Dermis blood vessel endothelial cell (primary cell): ENCODE results near the gene PTPRC. TPM values are rescaled to one million over a fixed set of nuclear protein-coding genes. Genes with fewer than 3 reads are reported as not detected.
A peak's percentile ranks its signal among the peaks of the same experiment; 100 is the strongest.

Source experiments
- DNase-seq: peaks from one replicate; pipeline ENCODE4 v3.0.0; 2010
- total RNA-seq: library from RNA; depleted of rRNA; stranded (reverse); fragments of >200 nt; gene quantifications from 2 replicates; pipeline ENCODE4 v1.2.3, GENCODE V29; 2014

The PTPRC gene
- total RNA-seq, 1 donor from 2014 or later: not detected

DNA sequence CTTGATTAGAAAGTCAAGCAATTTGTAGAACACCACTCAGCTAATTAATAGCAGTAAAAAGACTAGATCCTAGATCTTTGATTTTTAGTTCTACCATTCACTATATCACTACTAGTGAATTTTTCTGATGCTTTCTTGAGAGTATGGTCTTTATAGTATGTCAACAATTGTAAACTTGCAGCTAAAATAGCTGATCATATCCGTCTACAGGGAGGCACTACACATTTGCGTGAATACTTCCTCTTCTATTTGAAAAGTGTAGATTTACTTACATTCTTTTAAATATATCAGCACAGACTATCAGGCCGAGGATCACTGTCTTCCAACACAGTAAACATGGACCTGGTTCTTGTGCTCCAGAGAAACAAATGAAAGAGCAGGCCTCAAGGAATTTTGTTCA is 18.6 kb upstream of the PTPRC start:
- DNase-seq: no peak

DNA sequence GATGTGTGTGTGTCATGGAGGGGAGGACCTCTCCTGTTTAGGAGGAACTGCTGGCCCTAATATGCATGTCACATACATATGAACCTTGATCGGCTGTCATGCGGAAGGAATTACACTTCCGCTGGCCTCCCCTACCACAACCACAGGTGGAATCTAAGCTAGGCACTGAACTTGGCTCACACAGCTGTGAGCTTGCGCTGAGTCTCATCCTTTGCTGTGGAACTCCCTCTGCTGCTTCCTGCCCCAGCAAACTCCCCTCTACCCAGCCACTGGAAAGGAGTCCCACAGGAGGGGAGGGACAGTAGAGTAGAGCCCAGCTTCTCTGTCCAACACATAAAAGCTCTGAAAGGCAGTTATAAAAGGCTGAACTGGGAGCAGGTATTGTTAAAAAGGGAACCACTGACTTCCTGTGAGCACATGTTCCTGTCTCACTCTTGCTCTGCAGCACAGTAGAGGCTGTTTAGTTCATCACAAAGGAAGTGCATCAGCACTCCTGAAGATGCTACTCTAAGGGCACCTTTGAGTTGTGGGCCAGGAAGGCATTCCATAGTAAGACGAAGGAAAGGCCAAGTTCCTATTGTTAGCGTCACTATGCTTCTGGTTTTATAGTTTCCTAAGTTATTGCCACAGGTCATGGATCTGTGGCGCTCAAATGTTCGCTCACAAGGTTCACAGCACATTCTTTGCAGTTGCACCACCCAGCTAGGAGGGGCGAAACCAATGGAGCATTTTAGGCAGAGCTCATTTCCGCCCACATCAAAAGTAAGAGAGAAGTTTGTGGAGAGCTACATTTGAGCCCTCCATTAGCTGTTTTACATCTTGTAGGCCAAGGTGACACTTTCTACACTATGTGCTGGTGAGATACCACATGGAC is 17.7 kb upstream of the PTPRC start:
- no peak for DNase-seq

GRCh38 chr1:198622001-198622400 is 16.8 kb upstream of the PTPRC start:
- no peak for DNase-seq

DNA sequence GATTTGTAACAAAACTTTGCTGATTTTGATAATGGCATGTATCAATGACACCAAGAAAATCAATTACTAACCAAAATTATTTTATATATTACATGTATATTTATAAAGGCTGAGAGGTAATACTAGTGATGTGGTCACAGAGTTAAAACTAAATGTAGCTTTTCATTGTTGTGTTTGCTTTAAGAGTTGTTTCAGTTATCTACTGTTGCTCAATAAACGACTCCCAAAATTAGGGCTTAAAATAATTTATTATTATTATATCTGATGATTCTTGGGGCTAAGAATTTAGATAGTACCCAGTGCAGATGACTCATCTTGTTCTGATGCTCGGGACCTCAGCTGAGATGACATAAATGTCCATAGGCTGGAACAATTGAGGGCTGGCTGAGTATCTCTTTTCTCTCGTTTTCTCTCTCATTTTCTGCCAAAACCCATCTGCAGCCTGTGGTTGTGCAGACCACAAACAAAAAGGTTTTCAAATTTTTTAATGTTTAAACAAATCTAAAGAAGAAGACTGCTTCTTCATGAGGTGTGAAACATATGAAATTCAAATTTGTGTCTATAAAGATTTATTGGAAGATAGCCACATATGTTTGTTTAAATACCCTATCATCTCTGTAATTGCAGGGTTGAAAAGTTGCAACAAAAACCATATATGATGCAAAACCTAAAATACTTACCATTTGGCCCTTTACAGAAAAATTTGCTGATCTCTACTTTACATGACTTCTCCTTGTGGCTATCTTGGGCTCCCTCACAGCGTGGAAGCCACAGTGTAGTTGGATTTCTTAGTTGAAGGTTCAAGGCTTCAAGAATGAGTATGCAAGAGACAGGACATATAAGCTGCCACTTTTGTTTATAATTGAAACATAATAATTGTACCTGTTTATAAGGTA is 14.8 kb upstream of the PTPRC start:
- DNase-seq: no peak

GRCh38 chr1:198624648-198624980 is 14.2 kb upstream of the PTPRC start:
- DNase-seq: no peak

- DNase-seq: no peak
These were observed 11.3 kb upstream of the PTPRC start for GRCh38 chr1:198627436-198628066.

DNA sequence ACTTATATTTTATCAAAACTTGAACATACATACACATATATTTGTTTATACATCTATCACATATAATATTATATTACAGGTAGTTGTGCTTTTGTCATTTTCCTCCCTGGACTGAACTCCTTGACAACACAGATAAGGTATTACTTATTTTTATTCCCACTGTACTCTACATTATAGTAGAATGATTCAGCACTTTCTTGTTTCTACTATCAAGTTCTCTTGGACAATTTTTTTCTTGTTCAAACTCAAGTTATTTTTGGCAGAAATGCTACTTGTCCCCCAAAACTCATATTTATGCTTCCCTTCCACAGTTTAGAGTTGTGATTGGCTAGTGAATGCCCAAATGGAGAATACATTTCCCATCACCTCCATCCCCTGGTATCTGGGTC is 10.8 kb upstream of the PTPRC start:
- DNase-seq: no peak

DNA sequence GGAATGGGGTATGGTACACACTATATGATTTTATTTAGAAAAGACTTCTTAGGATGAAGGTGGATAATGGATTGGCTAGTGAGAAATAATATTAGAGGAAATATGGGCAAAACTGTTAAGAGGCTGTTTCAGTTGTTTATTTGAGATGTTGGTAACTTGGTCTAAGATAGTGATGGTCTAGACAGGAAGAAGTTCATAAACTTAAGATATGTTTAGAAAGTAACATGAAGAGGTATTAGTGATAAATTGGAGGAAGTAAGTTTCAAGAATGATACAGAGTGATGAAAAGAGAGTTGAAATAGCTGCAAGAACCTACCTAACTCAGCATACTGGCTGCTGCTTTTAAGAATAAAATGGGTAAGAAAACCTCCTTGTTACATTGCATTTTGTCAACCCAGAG is 9.2 kb upstream of the PTPRC start:
- DNase-seq: no peak

- DNase-seq: no peak
These were observed 8.0 kb upstream of the PTPRC start for GRCh38 chr1:198630863-198631262.

DNA sequence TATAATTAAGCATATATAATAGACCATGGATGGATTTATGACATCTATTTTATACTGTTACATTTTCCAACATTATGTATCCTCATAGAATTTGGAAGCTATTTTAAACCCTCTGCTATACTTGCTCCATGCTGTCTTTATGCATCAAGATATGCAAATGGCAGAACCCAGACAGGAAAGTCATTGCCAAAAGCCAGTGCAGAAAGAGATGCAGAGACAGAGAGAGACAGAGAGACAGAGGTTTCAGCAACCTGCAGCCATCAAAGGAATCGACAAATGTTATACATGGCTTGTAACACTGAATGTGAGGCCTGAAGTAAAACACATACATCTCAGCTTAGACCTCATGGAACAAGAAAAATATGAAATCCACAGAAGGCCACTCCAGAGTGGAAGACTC is 7.5 kb upstream of the PTPRC start:
- no peak for DNase-seq

GRCh38 chr1:198632007-198632406 is 6.8 kb upstream of the PTPRC start:
- DNase-seq: no peak

GRCh38 chr1:198633675-198634121 is 5.1 kb upstream of the PTPRC start:
- no peak for DNase-seq

DNA sequence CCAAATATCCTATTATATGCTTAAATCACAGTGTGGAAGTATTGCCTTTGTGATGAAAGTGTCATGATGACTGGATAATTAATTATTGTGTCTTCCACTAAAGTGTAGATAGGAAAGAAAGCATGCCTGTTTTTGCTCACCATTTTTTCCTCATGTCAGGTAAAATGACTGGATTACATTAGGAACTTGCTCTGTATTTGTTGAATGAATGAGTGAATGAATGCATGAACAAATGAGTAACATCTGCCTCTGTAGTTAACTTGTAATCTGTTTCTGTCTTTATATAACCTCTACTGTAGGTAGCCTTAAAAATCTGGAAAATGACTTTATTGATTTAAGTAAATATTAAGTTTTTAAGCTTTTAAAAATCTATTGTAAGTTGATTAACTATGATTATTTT is 2.9 kb upstream of the PTPRC start:
- no peak for DNase-seq

GRCh38 chr1:198636391-198636790 is 2.4 kb upstream of the PTPRC start:
- DNase-seq: no peak

GRCh38 chr1:198637157-198637556 is 1.7 kb upstream of the PTPRC start:
- DNase-seq: no peak

DNA sequence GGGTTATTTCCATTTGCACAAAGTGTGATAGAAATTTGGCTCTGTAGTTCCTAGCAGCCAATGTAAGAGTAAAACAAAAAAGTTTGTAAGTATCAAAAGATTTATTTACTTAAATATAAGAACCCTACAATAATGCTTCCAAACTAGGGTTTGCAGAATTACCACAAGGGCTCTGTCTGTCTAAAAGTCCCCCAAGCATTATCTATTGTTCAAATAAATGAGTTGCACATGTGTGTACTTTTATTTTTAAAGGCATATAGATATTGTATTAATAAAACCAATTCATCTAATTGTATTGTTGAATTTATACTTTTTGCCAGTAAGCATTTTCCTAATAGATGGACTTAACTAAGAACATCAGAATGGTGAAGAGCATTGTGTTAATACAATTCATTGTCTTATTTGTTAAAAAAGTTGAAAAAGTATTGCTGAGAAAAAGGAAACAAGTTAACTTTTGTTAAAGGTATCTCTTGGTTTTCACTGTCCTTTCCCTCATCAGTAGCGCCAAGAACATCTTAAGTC is 863 bp upstream of the PTPRC start:
- no peak for DNase-seq

DNA sequence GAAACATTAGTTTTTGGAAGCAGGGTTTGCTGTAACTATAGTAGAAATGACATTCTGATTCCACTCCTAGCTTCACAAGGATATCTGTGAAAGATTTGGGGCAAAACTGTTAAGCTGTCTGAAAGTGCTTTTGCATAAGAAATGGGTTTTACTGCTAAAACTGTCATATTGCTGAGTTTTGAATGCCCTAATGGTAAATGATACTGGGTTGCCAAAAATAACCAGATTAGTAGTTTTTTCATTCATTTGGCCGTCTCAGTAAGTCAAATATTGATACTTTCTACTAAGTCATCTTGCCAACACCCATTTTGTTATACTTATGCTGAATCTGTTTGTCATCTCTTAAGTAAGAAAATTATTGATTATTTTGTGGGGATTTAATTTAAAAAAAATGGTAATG is 399 bp upstream of the PTPRC start:
- DNase-seq: no peak

DNA sequence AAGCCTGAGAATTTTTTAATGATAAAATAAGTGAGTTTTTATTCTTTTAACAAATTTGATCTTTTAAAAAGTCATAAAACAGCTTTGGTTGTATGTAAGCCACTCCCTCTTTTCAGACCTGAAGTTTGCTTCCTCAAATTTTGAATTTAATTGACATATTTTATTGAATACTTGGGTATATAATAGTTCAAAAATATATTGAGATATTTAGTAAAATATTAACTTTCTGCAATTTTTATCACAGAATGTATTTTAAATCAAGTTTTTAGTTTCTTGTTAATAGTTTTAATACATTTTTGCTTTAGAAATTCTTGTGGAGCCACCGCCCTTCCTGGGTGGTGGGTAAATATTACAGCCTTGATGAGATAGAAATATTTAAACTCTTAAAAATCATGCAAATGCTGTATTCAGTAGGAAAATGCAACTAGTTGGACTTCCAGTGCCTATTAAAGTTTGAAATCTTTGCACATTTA is 867 bp downstream of the PTPRC start:
- DNase-seq: no peak

GRCh38 chr1:198640174-198640573 is 1.3 kb downstream of the PTPRC start:
- DNase-seq: no peak

- DNase-seq: peak; percentile 1
These were observed 2.7 kb downstream of the PTPRC start for GRCh38 chr1:198641501-198641900.

GRCh38 chr1:198641966-198642668 is 3.3 kb downstream of the PTPRC start:
- no peak for DNase-seq

GRCh38 chr1:198642983-198643382 is 4.1 kb downstream of the PTPRC start:
- no peak for DNase-seq
